GM10266 (cell line): Measurements from ENCODE around the gene CRYBG1.

Experiments
- DNase-seq: peaks from one replicate; pipeline ENCODE4 v3.0.0; 2012; ENCODE audit errors: extremely low spot score
- TF ChIP-seq, protein P1 (sequence below): IDR thresholded peaks from 2 replicates; pipeline ENCODE4 v1.5.1; 2012; ENCODE audit warnings: mild to moderate bottlenecking, low read depth; ENCODE audit not compliant: control insufficient read depth, insufficient read depth; ENCODE audit errors: missing control alignments

Gene CRYBG1, protein sequence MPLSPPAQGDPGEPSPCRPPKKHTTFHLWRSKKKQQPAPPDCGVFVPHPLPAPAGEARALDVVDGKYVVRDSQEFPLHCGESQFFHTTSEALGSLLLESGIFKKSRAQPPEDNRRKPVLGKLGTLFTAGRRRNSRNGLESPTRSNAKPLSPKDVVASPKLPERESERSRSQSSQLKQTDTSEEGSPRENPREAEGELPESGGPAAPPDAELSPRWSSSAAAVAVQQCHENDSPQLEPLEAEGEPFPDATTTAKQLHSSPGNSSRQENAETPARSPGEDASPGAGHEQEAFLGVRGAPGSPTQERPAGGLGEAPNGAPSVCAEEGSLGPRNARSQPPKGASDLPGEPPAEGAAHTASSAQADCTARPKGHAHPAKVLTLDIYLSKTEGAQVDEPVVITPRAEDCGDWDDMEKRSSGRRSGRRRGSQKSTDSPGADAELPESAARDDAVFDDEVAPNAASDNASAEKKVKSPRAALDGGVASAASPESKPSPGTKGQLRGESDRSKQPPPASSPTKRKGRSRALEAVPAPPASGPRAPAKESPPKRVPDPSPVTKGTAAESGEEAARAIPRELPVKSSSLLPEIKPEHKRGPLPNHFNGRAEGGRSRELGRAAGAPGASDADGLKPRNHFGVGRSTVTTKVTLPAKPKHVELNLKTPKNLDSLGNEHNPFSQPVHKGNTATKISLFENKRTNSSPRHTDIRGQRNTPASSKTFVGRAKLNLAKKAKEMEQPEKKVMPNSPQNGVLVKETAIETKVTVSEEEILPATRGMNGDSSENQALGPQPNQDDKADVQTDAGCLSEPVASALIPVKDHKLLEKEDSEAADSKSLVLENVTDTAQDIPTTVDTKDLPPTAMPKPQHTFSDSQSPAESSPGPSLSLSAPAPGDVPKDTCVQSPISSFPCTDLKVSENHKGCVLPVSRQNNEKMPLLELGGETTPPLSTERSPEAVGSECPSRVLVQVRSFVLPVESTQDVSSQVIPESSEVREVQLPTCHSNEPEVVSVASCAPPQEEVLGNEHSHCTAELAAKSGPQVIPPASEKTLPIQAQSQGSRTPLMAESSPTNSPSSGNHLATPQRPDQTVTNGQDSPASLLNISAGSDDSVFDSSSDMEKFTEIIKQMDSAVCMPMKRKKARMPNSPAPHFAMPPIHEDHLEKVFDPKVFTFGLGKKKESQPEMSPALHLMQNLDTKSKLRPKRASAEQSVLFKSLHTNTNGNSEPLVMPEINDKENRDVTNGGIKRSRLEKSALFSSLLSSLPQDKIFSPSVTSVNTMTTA (N-terminal part only)

DNA sequence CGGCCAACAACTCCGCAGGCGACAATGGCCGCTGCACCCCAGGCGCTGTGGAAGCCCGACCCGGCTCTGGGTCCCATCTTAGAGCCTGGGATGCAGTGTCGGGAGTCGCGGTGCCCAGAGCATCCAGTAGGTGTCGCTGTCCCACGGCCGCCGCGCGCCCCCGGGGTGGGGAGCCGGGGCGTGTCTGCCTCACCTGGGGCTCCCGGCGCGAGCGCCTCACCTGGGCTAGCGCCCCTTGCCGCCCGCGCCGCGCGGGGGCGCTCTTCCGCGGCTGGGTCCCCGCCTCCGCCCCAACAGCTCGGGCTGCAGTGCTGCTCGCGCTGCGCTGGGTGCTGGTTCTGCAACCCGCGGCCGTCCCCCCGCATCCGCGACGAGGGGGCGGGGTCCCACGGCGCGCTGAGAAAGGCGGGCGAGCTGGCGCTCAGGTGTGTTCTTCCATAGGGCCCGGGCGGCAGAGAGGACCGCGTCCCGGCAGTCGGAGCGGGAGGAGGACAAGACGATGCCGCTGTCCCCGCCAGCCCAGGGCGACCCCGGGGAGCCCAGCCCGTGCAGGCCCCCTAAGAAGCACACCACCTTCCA, at the start of gene CRYBG1:
Gene CRYBG1 (plus strand): TSS at position 308 of the 579 bp plus-strand sequence. CDS start 192 bp downstream, at position 500.
- peak; percentile 83 for DNase-seq
- TF ChIP-seq, protein P1, sequence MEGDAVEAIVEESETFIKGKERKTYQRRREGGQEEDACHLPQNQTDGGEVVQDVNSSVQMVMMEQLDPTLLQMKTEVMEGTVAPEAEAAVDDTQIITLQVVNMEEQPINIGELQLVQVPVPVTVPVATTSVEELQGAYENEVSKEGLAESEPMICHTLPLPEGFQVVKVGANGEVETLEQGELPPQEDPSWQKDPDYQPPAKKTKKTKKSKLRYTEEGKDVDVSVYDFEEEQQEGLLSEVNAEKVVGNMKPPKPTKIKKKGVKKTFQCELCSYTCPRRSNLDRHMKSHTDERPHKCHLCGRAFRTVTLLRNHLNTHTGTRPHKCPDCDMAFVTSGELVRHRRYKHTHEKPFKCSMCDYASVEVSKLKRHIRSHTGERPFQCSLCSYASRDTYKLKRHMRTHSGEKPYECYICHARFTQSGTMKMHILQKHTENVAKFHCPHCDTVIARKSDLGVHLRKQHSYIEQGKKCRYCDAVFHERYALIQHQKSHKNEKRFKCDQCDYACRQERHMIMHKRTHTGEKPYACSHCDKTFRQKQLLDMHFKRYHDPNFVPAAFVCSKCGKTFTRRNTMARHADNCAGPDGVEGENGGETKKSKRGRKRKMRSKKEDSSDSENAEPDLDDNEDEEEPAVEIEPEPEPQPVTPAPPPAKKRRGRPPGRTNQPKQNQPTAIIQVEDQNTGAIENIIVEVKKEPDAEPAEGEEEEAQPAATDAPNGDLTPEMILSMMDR, result peak; percentile 86

DNA sequence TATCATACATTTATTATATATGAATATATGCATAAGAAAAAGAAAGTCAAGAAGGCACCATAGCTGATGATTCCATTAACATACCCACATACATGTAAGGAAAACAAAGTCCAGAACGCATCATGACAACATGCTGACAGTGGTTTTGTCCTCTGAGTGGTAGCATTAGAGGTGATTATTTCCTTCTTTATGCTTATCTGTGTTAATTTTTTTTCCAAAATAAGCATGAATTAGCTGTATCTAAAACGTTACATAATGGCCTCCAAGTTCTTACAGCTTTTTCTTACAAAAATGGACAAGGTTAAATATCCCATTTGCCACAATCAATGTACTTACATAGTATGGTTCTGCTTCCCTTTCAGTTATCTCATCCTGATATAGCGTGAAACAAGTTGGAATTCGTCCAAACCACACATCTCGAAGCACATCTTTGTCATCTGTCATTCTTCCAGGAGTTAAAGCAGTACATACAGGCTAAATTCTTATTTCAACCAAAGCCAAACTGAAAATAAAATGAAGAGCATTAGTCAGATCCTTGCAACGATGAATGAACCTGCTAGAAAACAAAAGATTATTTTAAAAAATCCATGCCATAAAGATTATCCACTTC, 44.6 kb upstream of the CRYBG1 start:
- no peak for DNase-seq
- TF ChIP-seq, protein P1, result no peak

DNA sequence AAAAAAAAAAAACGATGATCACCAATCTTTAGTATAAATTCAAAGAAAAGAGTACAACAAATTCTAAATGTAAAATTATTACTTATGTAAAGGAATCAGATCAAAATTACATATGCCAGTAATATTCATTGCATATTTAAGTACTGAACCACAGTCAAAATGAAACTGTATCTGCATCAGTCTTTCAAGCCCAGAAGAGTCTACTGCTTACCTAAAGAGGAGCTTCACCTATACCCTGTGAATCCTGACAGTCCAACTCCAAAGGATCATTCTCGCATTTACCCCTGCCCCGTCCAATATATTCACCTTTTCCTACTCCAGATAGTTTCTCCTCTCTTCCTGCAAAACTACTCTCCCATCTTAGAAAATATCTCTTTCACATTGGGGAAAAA, 44.1 kb upstream of the CRYBG1 start:
- TF ChIP-seq, protein P1, result no peak
- DNase-seq, result no peak

DNA sequence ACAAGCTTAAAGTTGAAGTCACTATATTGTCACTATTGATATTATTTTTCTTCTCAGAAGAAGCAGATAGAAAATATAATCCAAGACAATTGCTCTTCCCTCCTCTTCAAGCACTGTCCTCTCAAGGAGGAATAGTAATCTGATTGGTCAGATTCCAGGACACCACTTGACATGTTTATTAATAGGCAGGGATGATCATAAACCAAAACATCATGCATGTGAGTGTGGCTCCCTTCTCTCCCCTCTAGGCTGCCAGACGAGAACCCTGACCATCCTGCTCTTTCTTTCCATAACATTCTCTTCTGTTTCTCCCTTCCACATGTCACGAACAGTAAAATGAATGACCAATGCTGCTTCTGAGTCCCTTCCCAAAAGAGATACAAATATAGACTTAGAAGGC, 42.5 kb upstream of the CRYBG1 start:
- TF ChIP-seq, protein P1, result no peak
- DNase-seq, result no peak

DNA sequence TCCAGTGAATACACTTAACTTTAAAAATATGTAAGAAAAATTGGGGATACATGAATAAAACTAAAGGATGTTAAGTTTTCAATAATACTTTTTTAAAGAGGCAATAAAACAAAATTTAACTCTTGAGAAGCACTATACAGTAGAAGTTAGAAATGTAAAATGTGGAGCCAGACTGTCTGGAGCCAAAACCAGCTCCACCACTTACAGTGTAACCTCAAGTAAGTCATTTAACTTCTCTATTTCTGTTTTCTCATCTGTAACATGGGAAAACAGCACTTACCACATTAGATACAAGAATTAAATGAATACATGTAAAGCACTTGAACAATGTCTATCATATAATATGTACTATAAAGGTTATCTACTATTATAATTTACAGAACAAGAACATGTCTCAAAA, 41.7 kb upstream of the CRYBG1 start:
- TF ChIP-seq, protein P1, result no peak
- no peak for DNase-seq

DNA sequence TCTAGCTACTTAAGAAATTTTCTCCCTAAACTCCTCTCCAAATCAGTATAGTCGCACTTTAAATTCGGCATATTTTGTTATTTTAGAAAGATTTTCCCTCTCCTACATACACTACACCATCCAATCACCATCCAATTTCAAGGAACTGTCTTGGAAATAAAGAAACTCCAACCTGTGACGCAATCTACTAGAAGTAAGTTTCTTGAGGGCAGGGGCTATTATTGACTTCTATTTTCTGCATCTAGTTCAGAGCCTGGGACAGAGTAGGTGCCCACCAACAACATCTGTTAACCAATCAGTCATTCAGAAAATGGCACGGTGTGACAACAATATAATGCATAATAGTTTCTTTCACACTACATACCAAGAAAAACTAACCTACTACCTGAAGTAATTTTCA, 38.6 kb upstream of the CRYBG1 start:
- TF ChIP-seq, protein P1, result no peak
- DNase-seq, result no peak
